K562 (cell line): Measurements from ENCODE around the gene UBE2G2. TPM values are rescaled to one million over a fixed set of nuclear protein-coding genes. Genes with fewer than 3 reads are reported as not detected.

ENCODE experiments used
- ARID4B ChIP-seq: sonication (generic); formaldehyde crosslinking; IDR thresholded peaks from 2 replicates; pipeline ENCODE4 v1.8.0; 2022; ENCODE audit warnings: mild to moderate bottlenecking, missing genetic modification reagents
- DDX20 ChIP-seq: fragments of 450-650 bp; IDR thresholded peaks from 2 replicates; pipeline ENCODE4 v1.6.1; 2016; ENCODE audit warnings: missing genetic modification characterization, low read depth, mild to moderate bottlenecking, missing compliant biosample characterization, moderate library complexity
- FOXA3 ChIP-seq, 2 experiments: fragments of 450-650 bp in 1 of 2; sonication (generic) in 1 of 2; formaldehyde crosslinking; IDR thresholded peaks in 1 of 2; conservative IDR thresholded peaks in 1 of 2; 2 replicates each; pipeline versions ENCODE4 v1.4.0 to v1.8.0; 2020 to 2022; ENCODE audit warnings: mild to moderate bottlenecking in 2 of 2, missing genetic modification reagents in 1 of 2
- KAT7 ChIP-seq: sonication (generic); formaldehyde crosslinking; IDR thresholded peaks from 2 replicates; pipeline ENCODE4 v1.8.0; 2022; ENCODE audit warnings: missing genetic modification reagents, mild to moderate bottlenecking, borderline replicate concordance
- MTA3 ChIP-seq: fragments of 450-650 bp; formaldehyde crosslinking; IDR thresholded peaks from 2 replicates; pipeline ENCODE4 v1.6.1; 2017; ENCODE audit warnings: mild to moderate bottlenecking, borderline replicate concordance
- NELFE ChIP-seq: IDR thresholded peaks from 2 replicates; pipeline ENCODE4 v1.6.1; 2011; ENCODE audit warnings: mild to moderate bottlenecking; ENCODE audit not compliant: insufficient read depth, insufficient read length
- RFX7 ChIP-seq: fragments of 250-450 bp; sonication (Bioruptor Pico); IDR thresholded peaks from 2 replicates; pipeline ENCODE4 v1.5.1; 2021; ENCODE audit warnings: mild to moderate bottlenecking
- SMAD3 ChIP-seq: fragments of 450-650 bp; formaldehyde crosslinking; conservative IDR thresholded peaks from 2 replicates; pipeline ENCODE4 v1.4.0; 2020; ENCODE audit warnings: mild to moderate bottlenecking
- SRSF1 ChIP-seq: fragments of 200-400 bp; formaldehyde crosslinking; IDR thresholded peaks from 2 replicates; pipeline ENCODE4 v1.6.1; 2017; ENCODE audit warnings: mild to moderate bottlenecking, low read depth, low read length, moderate library complexity
- THRA ChIP-seq: fragments of 450-650 bp; IDR thresholded peaks from 2 replicates; pipeline ENCODE4 v1.6.1; 2017; ENCODE audit warnings: mild to moderate bottlenecking, moderate library complexity
- polyA plus RNA-seq, 8 experiments: library from polyadenylated mRNA; depleted of rRNA in 4 of 8; stranded (reverse) in 5 of 8; unstranded in 3 of 8; fragments of >200 nt; fragmentation: Nextera tagmentation in 2 of 8; fragmentation: Illumina TruSeq in 1 of 8; extraction: Ambion mirVana in 2 of 8; extraction: Trizol in 1 of 8; gene quantifications; 2 replicates each; pipeline versions ENCODE4 v1.2.1 to v1.2.3, GENCODE V29; 2011 to 2014; ENCODE audit warnings: inconsistent platforms in 1 of 8, missing spikeins in 1 of 8
- total RNA-seq, 7 experiments: library from RNA; depleted of rRNA in 6 of 7; stranded (reverse); fragments of >200 nt in 6 of 7; fragmentation: Illumina TruSeq in 2 of 7; extraction: Trizol in 2 of 7; gene quantifications; 2 replicates each; pipeline versions ENCODE4 v1.2.1 to v1.2.3, GENCODE V29; 2011 to 2021; ENCODE audit warnings: low replicate concordance in 1 of 7
- TF ChIP-seq, protein P1 (sequence below), 2 experiments: fragments of 450-650 bp; IDR thresholded peaks; 2 replicates each; pipeline ENCODE4 v1.6.1; 2018; ENCODE audit warnings: mild to moderate bottlenecking in 2 of 2, low read depth in 1 of 2; ENCODE audit not compliant: partially characterized antibody in 2 of 2
- TF ChIP-seq, protein P2 (sequence below): fragments of 250-450 bp; sonication (Bioruptor Pico); IDR thresholded peaks from 2 replicates; pipeline ENCODE4 v1.5.0; 2020; ENCODE audit warnings: mild to moderate bottlenecking, borderline replicate concordance

Gene UBE2G2
- total and polyA plus RNA-seq, 9 of the 15 experiments (the other 6 are each of a cell fraction or from before 2014, with no cell fraction given): 47.5 to 225 (median 140) TPM

GRCh38 chr21:44834951-44835646, 33.5 kb upstream of the UBE2G2 start (continued):
- TF ChIP-seq KAT7 (CRISPR knock-in tag) (no peak), DDX20 (tag) (no peak), FOXA3 (CRISPR knock-in tag; conservative IDR thresholded peaks at IDR 0.05 in 1 of 2, IDR thresholded peaks at IDR 0.05 in 1 of 2) (no peak), SMAD3 (CRISPR knock-in tag) (no peak), RFX7 (no peak), SRSF1 (no peak), ARID4B (CRISPR knock-in tag) (no peak), THRA (no peak), MTA3 (no peak; the same call in 1 of the 2 replicates), NELFE (no peak)
- TF ChIP-seq, protein P1, sequence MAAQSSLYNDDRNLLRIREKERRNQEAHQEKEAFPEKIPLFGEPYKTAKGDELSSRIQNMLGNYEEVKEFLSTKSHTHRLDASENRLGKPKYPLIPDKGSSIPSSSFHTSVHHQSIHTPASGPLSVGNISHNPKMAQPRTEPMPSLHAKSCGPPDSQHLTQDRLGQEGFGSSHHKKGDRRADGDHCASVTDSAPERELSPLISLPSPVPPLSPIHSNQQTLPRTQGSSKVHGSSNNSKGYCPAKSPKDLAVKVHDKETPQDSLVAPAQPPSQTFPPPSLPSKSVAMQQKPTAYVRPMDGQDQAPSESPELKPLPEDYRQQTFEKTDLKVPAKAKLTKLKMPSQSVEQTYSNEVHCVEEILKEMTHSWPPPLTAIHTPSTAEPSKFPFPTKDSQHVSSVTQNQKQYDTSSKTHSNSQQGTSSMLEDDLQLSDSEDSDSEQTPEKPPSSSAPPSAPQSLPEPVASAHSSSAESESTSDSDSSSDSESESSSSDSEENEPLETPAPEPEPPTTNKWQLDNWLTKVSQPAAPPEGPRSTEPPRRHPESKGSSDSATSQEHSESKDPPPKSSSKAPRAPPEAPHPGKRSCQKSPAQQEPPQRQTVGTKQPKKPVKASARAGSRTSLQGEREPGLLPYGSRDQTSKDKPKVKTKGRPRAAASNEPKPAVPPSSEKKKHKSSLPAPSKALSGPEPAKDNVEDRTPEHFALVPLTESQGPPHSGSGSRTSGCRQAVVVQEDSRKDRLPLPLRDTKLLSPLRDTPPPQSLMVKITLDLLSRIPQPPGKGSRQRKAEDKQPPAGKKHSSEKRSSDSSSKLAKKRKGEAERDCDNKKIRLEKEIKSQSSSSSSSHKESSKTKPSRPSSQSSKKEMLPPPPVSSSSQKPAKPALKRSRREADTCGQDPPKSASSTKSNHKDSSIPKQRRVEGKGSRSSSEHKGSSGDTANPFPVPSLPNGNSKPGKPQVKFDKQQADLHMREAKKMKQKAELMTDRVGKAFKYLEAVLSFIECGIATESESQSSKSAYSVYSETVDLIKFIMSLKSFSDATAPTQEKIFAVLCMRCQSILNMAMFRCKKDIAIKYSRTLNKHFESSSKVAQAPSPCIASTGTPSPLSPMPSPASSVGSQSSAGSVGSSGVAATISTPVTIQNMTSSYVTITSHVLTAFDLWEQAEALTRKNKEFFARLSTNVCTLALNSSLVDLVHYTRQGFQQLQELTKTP (IDR thresholded peaks at IDR 0.05; ENCODE audit: low read depth in 1 of 2, partially characterized antibody in 2 of 2): no peak
- TF ChIP-seq, protein P2, sequence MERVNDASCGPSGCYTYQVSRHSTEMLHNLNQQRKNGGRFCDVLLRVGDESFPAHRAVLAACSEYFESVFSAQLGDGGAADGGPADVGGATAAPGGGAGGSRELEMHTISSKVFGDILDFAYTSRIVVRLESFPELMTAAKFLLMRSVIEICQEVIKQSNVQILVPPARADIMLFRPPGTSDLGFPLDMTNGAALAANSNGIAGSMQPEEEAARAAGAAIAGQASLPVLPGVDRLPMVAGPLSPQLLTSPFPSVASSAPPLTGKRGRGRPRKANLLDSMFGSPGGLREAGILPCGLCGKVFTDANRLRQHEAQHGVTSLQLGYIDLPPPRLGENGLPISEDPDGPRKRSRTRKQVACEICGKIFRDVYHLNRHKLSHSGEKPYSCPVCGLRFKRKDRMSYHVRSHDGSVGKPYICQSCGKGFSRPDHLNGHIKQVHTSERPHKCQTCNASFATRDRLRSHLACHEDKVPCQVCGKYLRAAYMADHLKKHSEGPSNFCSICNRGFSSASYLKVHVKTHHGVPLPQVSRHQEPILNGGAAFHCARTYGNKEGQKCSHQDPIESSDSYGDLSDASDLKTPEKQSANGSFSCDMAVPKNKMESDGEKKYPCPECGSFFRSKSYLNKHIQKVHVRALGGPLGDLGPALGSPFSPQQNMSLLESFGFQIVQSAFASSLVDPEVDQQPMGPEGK: no peak
